ENCODE results near the gene ATAD3C.
"Not testable (repeated sequence)": the region's sequence is repeated elsewhere in the genome, so short reads cannot be mapped to it uniquely, and the experiment has no call there.

GRCh38 chr1:1509465-1509850 lies 60.0 kb downstream of the ATAD3C start:
- not testable (repeated sequence) for TF ChIP-seq CTCF (conservative IDR thresholded peaks at IDR 0.05; ENCODE audit: low read depth, low read length); EZH2phosphoT487 (IDR thresholded peaks at IDR 0.05; ENCODE audit: borderline replicate concordance, low read length)

All from PC-3 (cell line).